ENCODE results near the gene DCUN1D2. TPM values are rescaled to one million over a fixed set of nuclear protein-coding genes. Genes with fewer than 3 reads are reported as not detected.
"Not testable (repeated sequence)": the region's sequence is repeated elsewhere in the genome, so short reads cannot be mapped to it uniquely, and the experiment has no call there.

Gene DCUN1D2
- total RNA-seq, 1 experiment from 2014 or later, result 11.6 TPM

- no peak overlapping the region for H3K4me3 ChIP-seq (ENCODE audit: low read length)
- DNase-seq, result no peak
- no peak overlapping the region for H3K9ac ChIP-seq (ENCODE audit: low read length)
- no peaks in the 10 kb centered on the region for H3F3A ChIP-seq (ENCODE audit: low read length, unreplicated experiment)
- intact Hi-C loops (cut with micrococcal nuclease), result no loop called here
- no peaks in the 10 kb centered on the region for H3K4me1 ChIP-seq (ENCODE audit: insufficient read depth, low read length)
- no peaks in the 10 kb centered on the region for H3K36me3 ChIP-seq (ENCODE audit: low read depth, low read length)
- ATAC-seq, result no peak
- no peak overlapping the region for H2AFZ ChIP-seq (ENCODE audit: low read length)
- no peaks in the 10 kb centered on the region for H3K9me3 ChIP-seq (ENCODE audit: low read length)
- H3K9me2 ChIP-seq (replicated peaks; ENCODE audit: low read length), result no peaks in the 10 kb centered on the region
- no TSS peak for BruUV-seq (replicated peaks)
- H4K20me1 ChIP-seq (ENCODE audit: low read length), result no peaks in the 10 kb centered on the region
- no peaks in the 10 kb centered on the region for H3K79me2 ChIP-seq (ENCODE audit: low read length)
- H3K4me2 ChIP-seq (ENCODE audit: low read length), result no peak overlapping the region
- ChIA-PET CTCF (no interaction called here), POLR2A (ENCODE audit: unreplicated experiment) (no interaction called here)
- no peak overlapping the region for H3K27ac ChIP-seq (ENCODE audit: low read length)
- TF ChIP-seq EZH2phosphoT487 (IDR thresholded peaks at IDR 0.05; ENCODE audit: borderline replicate concordance, low read length), result no peak
- TF ChIP-seq EZH2 (IDR thresholded peaks at IDR 0.05; ENCODE audit: low read length, unreplicated experiment), result no peak
- TF ChIP-seq CTCF (conservative IDR thresholded peaks at IDR 0.05; ENCODE audit: low read depth, low read length), result no peak
- no peaks in the 10 kb centered on the region for H3K27me3 ChIP-seq (ENCODE audit: low read length)
Measured at GRCh38 chr13:113437408-113438010, 53.0 kb downstream of the DCUN1D2 start.

GRCh38 chr13:113436866-113437265, 53.6 kb downstream of the DCUN1D2 start:
- H3F3A ChIP-seq (ENCODE audit: low read length, unreplicated experiment); intact Hi-C loops (cut with micrococcal nuclease); H3K4me1 ChIP-seq (ENCODE audit: insufficient read depth, low read length); H2AFZ ChIP-seq (ENCODE audit: low read length); H3K27me3 ChIP-seq (ENCODE audit: low read length); H3K4me3 ChIP-seq (ENCODE audit: low read length); H3K9me2 ChIP-seq (replicated peaks; ENCODE audit: low read length); POLR2A ChIA-PET (ENCODE audit: unreplicated experiment); DNase-seq; H3K27ac ChIP-seq (ENCODE audit: low read length); CTCF ChIA-PET; ATAC-seq; H3K9me3 ChIP-seq (ENCODE audit: low read length); H3K79me2 ChIP-seq (ENCODE audit: low read length); H3K9ac ChIP-seq (ENCODE audit: low read length); H3K4me2 ChIP-seq (ENCODE audit: low read length); H4K20me1 ChIP-seq (ENCODE audit: low read length); H3K36me3 ChIP-seq (ENCODE audit: low read depth, low read length); BruUV-seq (replicated peaks): not testable (repeated sequence)

GRCh38 chr13:113435907-113436306, 54.6 kb downstream of the DCUN1D2 start:
- H3F3A ChIP-seq (ENCODE audit: low read length, unreplicated experiment); H3K79me2 ChIP-seq (ENCODE audit: low read length); H3K9me3 ChIP-seq (ENCODE audit: low read length); H3K4me1 ChIP-seq (ENCODE audit: insufficient read depth, low read length); H2AFZ ChIP-seq (ENCODE audit: low read length); H3K4me3 ChIP-seq (ENCODE audit: low read length); H3K9me2 ChIP-seq (replicated peaks; ENCODE audit: low read length); H4K20me1 ChIP-seq (ENCODE audit: low read length); H3K27me3 ChIP-seq (ENCODE audit: low read length); DNase-seq; CTCF ChIA-PET; H3K9ac ChIP-seq (ENCODE audit: low read length); H3K27ac ChIP-seq (ENCODE audit: low read length); H3K36me3 ChIP-seq (ENCODE audit: low read depth, low read length); intact Hi-C loops (cut with micrococcal nuclease); H3K4me2 ChIP-seq (ENCODE audit: low read length); ATAC-seq; POLR2A ChIA-PET (ENCODE audit: unreplicated experiment); BruUV-seq (replicated peaks): not testable (repeated sequence)

- TF ChIP-seq CTCF (conservative IDR thresholded peaks at IDR 0.05; ENCODE audit: low read depth, low read length) (no peak), EZH2phosphoT487 (IDR thresholded peaks at IDR 0.05; ENCODE audit: borderline replicate concordance, low read length) (no peak), EZH2 (IDR thresholded peaks at IDR 0.05; ENCODE audit: low read length, unreplicated experiment) (no peak)
- Histone ChIP-seq H4K20me1 (ENCODE audit: low read length) (no peaks in the 10 kb centered on the region), H3K9me3 (ENCODE audit: low read length) (no peaks in the 10 kb centered on the region), H3K9ac (ENCODE audit: low read length) (no peak overlapping the region), H3K27me3 (ENCODE audit: low read length) (no peaks in the 10 kb centered on the region), H3K4me3 (ENCODE audit: low read length) (no peak overlapping the region), H3K27ac (ENCODE audit: low read length) (no peak overlapping the region), H3K36me3 (ENCODE audit: low read depth, low read length) (no peaks in the 10 kb centered on the region), H2AFZ (ENCODE audit: low read length) (no peak overlapping the region), H3K4me2 (ENCODE audit: low read length) (no peak overlapping the region), H3K9me2 (replicated peaks; ENCODE audit: low read length) (no peaks in the 10 kb centered on the region), H3K79me2 (ENCODE audit: low read length) (no peaks in the 10 kb centered on the region), H3F3A (ENCODE audit: low read length, unreplicated experiment) (no peaks in the 10 kb centered on the region), H3K4me1 (ENCODE audit: insufficient read depth, low read length) (no peaks in the 10 kb centered on the region)
- CTCF ChIA-PET, result no interaction called here
- POLR2A ChIA-PET (ENCODE audit: unreplicated experiment), result no interaction called here
- BruUV-seq (replicated peaks), result no TSS peak
- intact Hi-C loops (cut with micrococcal nuclease), result no loop called here
- DNase-seq, result no peak
- ATAC-seq, result no peak
Measured at GRCh38 chr13:113433391-113433916, 57.1 kb downstream of the DCUN1D2 start.

Data from PC-3 (cell line).